WTC11 (cell line): Measurements from ENCODE around the gene OR5AR1.

Experiments used
- FOXJ3 ChIP-seq: sonication (generic); formaldehyde crosslinking; IDR thresholded peaks from 2 replicates; pipeline ENCODE4 v1.9.0; 2021; ENCODE audit warnings: missing genetic modification reagents, mild to moderate bottlenecking, borderline replicate concordance
- SMAD4 ChIP-seq: sonication (generic); formaldehyde crosslinking; IDR thresholded peaks from 2 replicates; pipeline ENCODE4 v1.8.0; 2022; ENCODE audit warnings: mild to moderate bottlenecking, missing genetic modification reagents
- TF ChIP-seq, protein P1 (sequence below): sonication (generic); formaldehyde crosslinking; conservative IDR thresholded peaks from 2 replicates; pipeline ENCODE4 v1.8.1; 2023; ENCODE audit warnings: mild to moderate bottlenecking, low read depth, missing genetic modification reagents, moderate library complexity
- TF ChIP-seq, protein P2 (sequence below): fragments of 200-600 bp; IDR thresholded peaks from 2 replicates; pipeline ENCODE4 v1.8.0; 2022; ENCODE audit warnings: antibody characterized with exemption
- TF ChIP-seq, protein P3 (sequence below): sonication (generic); formaldehyde crosslinking; conservative IDR thresholded peaks from 2 replicates; pipeline ENCODE4 v1.8.1; 2022; ENCODE audit warnings: mild to moderate bottlenecking, missing genetic modification reagents
- TF ChIP-seq, protein P4 (sequence below): sonication (generic); formaldehyde crosslinking; IDR thresholded peaks from 2 replicates; pipeline ENCODE4 v1.8.1; 2022; ENCODE audit warnings: low read depth, missing genetic modification reagents, borderline replicate concordance
- TF ChIP-seq, protein P5 (sequence below): sonication (generic); formaldehyde crosslinking; IDR thresholded peaks from 2 replicates; pipeline ENCODE4 v1.8.0; 2022; ENCODE audit warnings: mild to moderate bottlenecking, missing genetic modification reagents

DNA sequence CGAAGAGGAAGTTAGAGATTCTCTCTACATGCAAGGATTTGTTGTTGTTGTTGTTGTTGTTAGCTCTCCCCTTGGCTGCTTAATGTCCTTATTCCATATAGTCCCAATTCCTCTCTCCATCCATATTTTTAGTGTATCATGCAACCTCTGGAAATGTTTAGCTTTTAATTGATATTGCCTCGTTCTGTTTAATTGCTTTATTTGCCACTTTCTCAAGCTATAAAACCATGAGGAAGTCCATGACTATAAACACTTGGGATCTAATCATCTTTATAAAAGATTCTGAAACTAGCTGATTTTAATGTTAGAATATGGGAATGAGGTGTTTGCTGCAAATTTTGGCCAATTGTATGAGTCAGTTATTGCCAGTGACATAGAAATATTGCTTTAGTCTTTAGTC, 29.9 kb downstream of the OR5AR1 start:
- TF ChIP-seq, protein P1, sequence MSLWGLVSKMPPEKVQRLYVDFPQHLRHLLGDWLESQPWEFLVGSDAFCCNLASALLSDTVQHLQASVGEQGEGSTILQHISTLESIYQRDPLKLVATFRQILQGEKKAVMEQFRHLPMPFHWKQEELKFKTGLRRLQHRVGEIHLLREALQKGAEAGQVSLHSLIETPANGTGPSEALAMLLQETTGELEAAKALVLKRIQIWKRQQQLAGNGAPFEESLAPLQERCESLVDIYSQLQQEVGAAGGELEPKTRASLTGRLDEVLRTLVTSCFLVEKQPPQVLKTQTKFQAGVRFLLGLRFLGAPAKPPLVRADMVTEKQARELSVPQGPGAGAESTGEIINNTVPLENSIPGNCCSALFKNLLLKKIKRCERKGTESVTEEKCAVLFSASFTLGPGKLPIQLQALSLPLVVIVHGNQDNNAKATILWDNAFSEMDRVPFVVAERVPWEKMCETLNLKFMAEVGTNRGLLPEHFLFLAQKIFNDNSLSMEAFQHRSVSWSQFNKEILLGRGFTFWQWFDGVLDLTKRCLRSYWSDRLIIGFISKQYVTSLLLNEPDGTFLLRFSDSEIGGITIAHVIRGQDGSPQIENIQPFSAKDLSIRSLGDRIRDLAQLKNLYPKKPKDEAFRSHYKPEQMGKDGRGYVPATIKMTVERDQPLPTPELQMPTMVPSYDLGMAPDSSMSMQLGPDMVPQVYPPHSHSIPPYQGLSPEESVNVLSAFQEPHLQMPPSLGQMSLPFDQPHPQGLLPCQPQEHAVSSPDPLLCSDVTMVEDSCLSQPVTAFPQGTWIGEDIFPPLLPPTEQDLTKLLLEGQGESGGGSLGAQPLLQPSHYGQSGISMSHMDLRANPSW (CRISPR knock-in tag), result no peak
- TF ChIP-seq, protein P2, sequence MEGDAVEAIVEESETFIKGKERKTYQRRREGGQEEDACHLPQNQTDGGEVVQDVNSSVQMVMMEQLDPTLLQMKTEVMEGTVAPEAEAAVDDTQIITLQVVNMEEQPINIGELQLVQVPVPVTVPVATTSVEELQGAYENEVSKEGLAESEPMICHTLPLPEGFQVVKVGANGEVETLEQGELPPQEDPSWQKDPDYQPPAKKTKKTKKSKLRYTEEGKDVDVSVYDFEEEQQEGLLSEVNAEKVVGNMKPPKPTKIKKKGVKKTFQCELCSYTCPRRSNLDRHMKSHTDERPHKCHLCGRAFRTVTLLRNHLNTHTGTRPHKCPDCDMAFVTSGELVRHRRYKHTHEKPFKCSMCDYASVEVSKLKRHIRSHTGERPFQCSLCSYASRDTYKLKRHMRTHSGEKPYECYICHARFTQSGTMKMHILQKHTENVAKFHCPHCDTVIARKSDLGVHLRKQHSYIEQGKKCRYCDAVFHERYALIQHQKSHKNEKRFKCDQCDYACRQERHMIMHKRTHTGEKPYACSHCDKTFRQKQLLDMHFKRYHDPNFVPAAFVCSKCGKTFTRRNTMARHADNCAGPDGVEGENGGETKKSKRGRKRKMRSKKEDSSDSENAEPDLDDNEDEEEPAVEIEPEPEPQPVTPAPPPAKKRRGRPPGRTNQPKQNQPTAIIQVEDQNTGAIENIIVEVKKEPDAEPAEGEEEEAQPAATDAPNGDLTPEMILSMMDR, result no peak
- no peak for TF ChIP-seq FOXJ3 (CRISPR knock-in tag)
- TF ChIP-seq, protein P3, sequence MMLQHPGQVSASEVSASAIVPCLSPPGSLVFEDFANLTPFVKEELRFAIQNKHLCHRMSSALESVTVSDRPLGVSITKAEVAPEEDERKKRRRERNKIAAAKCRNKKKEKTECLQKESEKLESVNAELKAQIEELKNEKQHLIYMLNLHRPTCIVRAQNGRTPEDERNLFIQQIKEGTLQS, result no peak
- TF ChIP-seq SMAD4, result no peak
- TF ChIP-seq, protein P4, sequence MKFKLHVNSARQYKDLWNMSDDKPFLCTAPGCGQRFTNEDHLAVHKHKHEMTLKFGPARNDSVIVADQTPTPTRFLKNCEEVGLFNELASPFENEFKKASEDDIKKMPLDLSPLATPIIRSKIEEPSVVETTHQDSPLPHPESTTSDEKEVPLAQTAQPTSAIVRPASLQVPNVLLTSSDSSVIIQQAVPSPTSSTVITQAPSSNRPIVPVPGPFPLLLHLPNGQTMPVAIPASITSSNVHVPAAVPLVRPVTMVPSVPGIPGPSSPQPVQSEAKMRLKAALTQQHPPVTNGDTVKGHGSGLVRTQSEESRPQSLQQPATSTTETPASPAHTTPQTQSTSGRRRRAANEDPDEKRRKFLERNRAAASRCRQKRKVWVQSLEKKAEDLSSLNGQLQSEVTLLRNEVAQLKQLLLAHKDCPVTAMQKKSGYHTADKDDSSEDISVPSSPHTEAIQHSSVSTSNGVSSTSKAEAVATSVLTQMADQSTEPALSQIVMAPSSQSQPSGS (CRISPR knock-in tag), result no peak
- TF ChIP-seq, protein P5, sequence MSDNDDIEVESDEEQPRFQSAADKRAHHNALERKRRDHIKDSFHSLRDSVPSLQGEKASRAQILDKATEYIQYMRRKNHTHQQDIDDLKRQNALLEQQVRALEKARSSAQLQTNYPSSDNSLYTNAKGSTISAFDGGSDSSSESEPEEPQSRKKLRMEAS (CRISPR knock-in tag), result no peak
